ENCODE measurements around the gene SND1.

DNA sequence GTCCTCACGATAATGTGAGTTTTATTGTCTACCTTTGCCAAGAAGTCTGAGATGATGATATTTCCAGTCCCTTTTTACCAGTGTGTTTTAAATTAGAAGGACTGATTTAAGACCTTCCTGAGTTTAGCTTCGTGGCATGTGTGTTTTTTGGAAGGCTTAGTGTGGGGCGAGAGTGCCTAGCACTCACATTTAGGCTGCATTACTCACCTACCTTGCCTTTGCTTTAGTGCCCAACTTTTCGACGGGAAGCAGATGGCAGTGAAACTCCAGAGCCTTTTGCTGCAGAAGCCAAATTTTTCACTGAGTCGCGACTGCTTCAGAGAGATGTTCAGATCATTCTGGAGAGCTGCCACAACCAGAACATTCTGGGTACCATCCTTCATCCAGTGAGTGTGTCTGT lies 50.9 kb downstream of the SND1 start:
- TF ChIP-seq POLR2A (IDR thresholded peaks at IDR 0.05; ENCODE audit: low read length) (no peak), GATA1 (IDR thresholded peaks at IDR 0.05; ENCODE audit: low read depth, low read length) (no peak)

All from erythroblast (primary cell).